ENCODE results near the gene CYYR1. TPM values are rescaled to one million over a fixed set of nuclear protein-coding genes. Genes with fewer than 3 reads are reported as not detected.
A peak's percentile ranks its signal among the peaks of the same experiment; 100 is the strongest.

The CYYR1 gene
- 2.6 and 3.9 TPM in 2 replicates for total RNA-seq
- 4.9 and 7.8 TPM in 2 replicates for polyA plus RNA-seq

DNA sequence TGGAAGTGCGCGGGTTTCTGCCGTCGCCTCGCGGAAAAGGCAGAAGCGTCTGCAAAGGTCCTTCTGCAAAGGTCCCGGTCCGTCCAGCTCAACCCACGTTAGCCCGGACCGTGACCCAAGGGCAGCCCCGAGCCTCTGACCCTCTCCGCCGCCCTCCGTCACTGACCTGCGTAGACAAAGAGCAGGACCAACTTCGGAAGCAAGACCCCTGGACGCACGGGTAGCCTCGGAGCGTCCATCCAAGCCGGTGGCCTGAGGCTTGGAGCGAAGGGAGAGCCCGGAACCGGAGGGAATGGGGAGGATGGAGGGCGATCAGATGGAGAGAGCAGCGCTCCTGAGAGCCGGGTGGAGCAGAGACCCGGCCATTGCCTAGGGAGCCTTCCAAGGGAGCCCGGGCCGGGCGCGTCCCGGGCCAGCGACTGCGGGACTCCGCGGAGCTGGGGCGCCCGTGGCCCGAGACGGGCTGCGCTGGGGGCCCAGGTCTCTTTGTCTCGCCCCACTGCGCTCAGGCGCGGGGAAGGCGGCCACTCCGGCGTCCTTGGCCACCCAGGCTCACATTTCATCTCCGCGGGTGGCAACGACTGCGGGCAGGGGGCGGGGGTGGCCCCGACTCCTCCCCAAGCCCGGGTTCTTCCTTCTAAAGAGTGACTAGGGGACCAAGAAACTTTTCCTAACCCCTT, at the start of gene CYYR1:
Gene CYYR1, minus strand, starts transcription at position 585 of the 680 bp plus-strand sequence. Its CDS starts 346 bp downstream, at position 239.
- DNase-seq (ENCODE audit: low read depth in 1 of 2, low spot score in 1 of 2), result peak; percentile 7 to 70
- H3K27me3 ChIP-seq, result no peaks in the 10 kb centered on the region
- H3K27ac ChIP-seq, result no peak within 1 kb of the TSS

DNA sequence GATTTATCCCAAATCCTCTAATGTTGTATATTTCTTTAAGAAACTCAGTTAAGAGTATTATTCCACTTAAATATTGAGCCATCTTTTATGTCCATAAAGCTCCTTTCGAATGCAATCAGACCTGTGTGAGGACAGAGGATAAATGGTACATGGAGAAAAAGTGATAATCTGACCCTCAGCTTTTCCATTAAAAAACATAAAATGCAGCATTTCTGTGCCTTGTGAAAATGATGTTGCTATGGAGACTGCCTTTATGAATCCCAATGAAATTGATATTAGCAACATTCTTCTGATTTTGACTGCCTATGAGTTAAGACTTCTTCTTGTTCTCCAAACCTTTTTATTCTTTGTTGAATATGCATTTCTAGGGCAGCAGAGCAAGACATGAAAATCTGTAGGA, 44.1 kb upstream of the CYYR1 start:
- H3K36me3 ChIP-seq, result no peaks in the 10 kb centered on the region
- TF ChIP-seq, protein P1, sequence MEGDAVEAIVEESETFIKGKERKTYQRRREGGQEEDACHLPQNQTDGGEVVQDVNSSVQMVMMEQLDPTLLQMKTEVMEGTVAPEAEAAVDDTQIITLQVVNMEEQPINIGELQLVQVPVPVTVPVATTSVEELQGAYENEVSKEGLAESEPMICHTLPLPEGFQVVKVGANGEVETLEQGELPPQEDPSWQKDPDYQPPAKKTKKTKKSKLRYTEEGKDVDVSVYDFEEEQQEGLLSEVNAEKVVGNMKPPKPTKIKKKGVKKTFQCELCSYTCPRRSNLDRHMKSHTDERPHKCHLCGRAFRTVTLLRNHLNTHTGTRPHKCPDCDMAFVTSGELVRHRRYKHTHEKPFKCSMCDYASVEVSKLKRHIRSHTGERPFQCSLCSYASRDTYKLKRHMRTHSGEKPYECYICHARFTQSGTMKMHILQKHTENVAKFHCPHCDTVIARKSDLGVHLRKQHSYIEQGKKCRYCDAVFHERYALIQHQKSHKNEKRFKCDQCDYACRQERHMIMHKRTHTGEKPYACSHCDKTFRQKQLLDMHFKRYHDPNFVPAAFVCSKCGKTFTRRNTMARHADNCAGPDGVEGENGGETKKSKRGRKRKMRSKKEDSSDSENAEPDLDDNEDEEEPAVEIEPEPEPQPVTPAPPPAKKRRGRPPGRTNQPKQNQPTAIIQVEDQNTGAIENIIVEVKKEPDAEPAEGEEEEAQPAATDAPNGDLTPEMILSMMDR (IDR thresholded peaks at IDR 0.05; ENCODE audit: low read depth, low read length), result no peak
- no peak overlapping the region for H3K4me3 ChIP-seq
- no peaks in the 10 kb centered on the region for H3K27me3 ChIP-seq
- H3K9me3 ChIP-seq (ENCODE audit: low read depth), result no peaks in the 10 kb centered on the region
- no peaks in the 10 kb centered on the region for H3K4me1 ChIP-seq (ENCODE audit: low read depth)
- no peak overlapping the region for H3K27ac ChIP-seq
- no peak for DNase-seq (ENCODE audit: low read depth in 1 of 2, low spot score in 1 of 2)

More for the DNA sequence above, at the start of gene CYYR1:
- Histone ChIP-seq H3K9me3 (ENCODE audit: low read depth) (no peaks in the 10 kb centered on the region), H3K36me3 (no peaks in the 10 kb centered on the region), H3K4me1 (ENCODE audit: low read depth) (no peaks in the 10 kb centered on the region), H3K4me3 (peak within 1 kb of the TSS; percentile 71)
- TF ChIP-seq, protein P1 (IDR thresholded peaks at IDR 0.05; ENCODE audit: low read depth, low read length), result no peak

DNA sequence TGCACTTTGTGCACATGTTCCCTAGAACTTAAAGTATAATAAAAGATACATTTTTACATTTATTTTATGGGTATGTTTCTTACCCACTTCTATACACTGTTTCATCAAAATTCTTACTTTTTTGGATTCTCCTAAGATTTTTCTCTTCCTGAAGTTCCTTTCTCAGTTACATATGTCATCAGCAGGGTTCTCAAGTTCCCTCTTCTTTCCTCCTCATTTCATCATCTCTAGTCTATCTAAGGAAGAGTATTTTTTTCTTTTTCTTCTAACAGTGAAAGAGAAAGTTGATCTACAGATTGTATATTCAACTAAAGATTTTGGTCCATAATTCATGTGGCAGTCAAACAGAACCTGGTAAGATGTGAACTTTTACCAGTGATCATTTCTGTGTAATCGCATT, 41.2 kb upstream of the CYYR1 start:
- DNase-seq (ENCODE audit: low read depth in 1 of 2, low spot score in 1 of 2), result no peak
- no peak overlapping the region for H3K4me3 ChIP-seq

DNA sequence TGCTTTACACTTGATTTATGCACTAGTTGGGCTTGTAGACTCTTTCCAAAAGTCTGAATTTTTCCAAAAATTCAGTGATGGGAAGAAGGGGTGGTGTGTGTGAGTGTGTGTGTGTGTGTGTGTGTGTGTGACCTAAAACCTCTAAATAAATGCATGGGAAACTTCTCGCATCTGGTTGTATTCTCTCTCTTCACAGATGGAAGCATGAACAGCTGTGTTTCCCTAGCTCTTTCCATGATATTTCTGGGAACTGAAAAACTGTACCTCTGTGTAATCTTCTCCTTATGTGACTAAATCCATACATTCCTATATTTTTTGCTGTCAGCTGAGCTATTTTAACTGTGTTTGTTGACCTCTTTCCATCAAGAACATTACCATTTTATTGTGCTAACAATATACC, 26.2 kb upstream of the CYYR1 start:
- Histone ChIP-seq H3K4me3 (no peak overlapping the region), H3K27me3 (no peaks in the 10 kb centered on the region), H3K27ac (no peak overlapping the region), H3K4me1 (ENCODE audit: low read depth) (no peaks in the 10 kb centered on the region), H3K9me3 (ENCODE audit: low read depth) (no peaks in the 10 kb centered on the region), H3K36me3 (no peaks in the 10 kb centered on the region)
- DNase-seq (ENCODE audit: low read depth in 1 of 2, low spot score in 1 of 2), result no peak
- TF ChIP-seq, protein P1 (IDR thresholded peaks at IDR 0.05; ENCODE audit: low read depth, low read length), result no peak

More for the DNA sequence above, 41.2 kb upstream of the CYYR1 start:
- TF ChIP-seq, protein P1 (IDR thresholded peaks at IDR 0.05; ENCODE audit: low read depth, low read length), result no peak
- Histone ChIP-seq H3K27ac (no peak overlapping the region), H3K27me3 (no peaks in the 10 kb centered on the region), H3K36me3 (no peaks in the 10 kb centered on the region), H3K9me3 (ENCODE audit: low read depth) (no peaks in the 10 kb centered on the region), H3K4me1 (ENCODE audit: low read depth) (no peaks in the 10 kb centered on the region)

DNA sequence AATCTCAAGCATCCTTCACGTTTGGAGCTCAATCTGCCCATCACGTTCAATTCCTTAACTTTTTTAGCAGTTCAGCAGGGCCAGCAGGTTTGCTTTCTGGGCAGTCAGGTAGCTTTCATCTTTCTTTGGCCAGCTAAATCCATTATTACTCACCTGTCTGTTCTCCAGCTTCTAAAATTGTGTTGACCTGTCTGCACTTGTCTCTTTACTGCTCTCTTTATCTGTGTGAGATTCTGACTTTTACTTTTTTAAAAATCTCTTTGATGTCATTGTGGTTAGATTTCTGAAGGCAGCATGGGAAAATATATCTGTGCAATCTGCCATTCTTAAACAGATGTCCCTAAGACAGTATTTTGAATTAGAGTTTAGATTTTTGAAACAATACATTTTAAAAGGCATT, 24.9 kb upstream of the CYYR1 start:
- no peak for DNase-seq (ENCODE audit: low read depth in 1 of 2, low spot score in 1 of 2)
- no peaks in the 10 kb centered on the region for H3K36me3 ChIP-seq
- H3K27ac ChIP-seq, result no peak overlapping the region
- H3K4me3 ChIP-seq, result no peak overlapping the region
- no peaks in the 10 kb centered on the region for H3K9me3 ChIP-seq (ENCODE audit: low read depth)
- no peaks in the 10 kb centered on the region for H3K4me1 ChIP-seq (ENCODE audit: low read depth)
- TF ChIP-seq, protein P1 (IDR thresholded peaks at IDR 0.05; ENCODE audit: low read depth, low read length), result no peak
- no peaks in the 10 kb centered on the region for H3K27me3 ChIP-seq
